IMR-90 (cell line): ENCODE measurements around the gene PHACTR3. TPM values are rescaled to one million over a fixed set of nuclear protein-coding genes. Genes with fewer than 3 reads are reported as not detected.

Experiments
- ATAC-seq: fragments of 200-7000 bp; cut with Tn5 transposase; 2 replicates; pipeline ENCODE4 v1.9.1; 2020; ENCODE audit warnings: low read depth, mild to moderate bottlenecking, moderate library complexity
- BruUV-seq: library from RNA; stranded (reverse); fragments of 400-500 nt; replicated peaks from 2 replicates; lab custom pipeline; 2021; lab: Mats Ljungman, UMichigan
- CTCF ChIA-PET: fragments of 300-600 bp; formaldehyde crosslinking; extraction: SDS; loops from one replicate; lab custom pipeline; 2021; ENCODE audit warnings: antibody characterized with exemption; lab: Yijun Ruan, JAX
- POLR2A ChIA-PET: fragments of 300-600 bp; sonication (Branson Sonifier 250); formaldehyde crosslinking; loops from one replicate; lab custom pipeline; 2022; ENCODE audit warnings: antibody characterized with exemption; ENCODE audit not compliant: unreplicated experiment; lab: Charles Lee
- DNase-seq: peaks from one replicate; pipeline ENCODE4 v3.0.0; 2013
- H2AFZ ChIP-seq: replicated peaks from 2 replicates; pipeline ENCODE3; 2013; ENCODE audit warnings: low read length, mild to moderate bottlenecking; ENCODE audit not compliant: poor library complexity
- H2AK5ac ChIP-seq: 2 replicates; pipeline ENCODE4 v1.6.1; 2013; ENCODE audit warnings: low read depth, low read length, inconsistent platforms
- H2AK9ac ChIP-seq: replicated peaks from 2 replicates; pipeline ENCODE3; 2013; ENCODE audit warnings: mild to moderate bottlenecking, low read depth, low read length, moderate library complexity; ENCODE audit not compliant: poor library complexity
- H2BK120ac ChIP-seq: 2 replicates; pipeline ENCODE4 v1.6.1; 2013; ENCODE audit warnings: low read depth, low read length, inconsistent platforms
- H2BK15ac ChIP-seq: 3 replicates; pipeline ENCODE4 v1.6.1; 2013; ENCODE audit warnings: low read depth, low read length, inconsistent platforms
- H2BK20ac ChIP-seq: 2 replicates; pipeline ENCODE4 v1.6.1; 2013; ENCODE audit warnings: low read depth, mild to moderate bottlenecking, inconsistent platforms, low read length, moderate library complexity
- H2BK5ac ChIP-seq: 2 replicates; pipeline ENCODE4 v1.6.1; 2013; ENCODE audit warnings: mild to moderate bottlenecking, low read depth, low read length, inconsistent platforms; ENCODE audit not compliant: poor library complexity, severe bottlenecking
- H3K14ac ChIP-seq: replicated peaks from 2 replicates; pipeline ENCODE4 v1.6.1; 2013; ENCODE audit warnings: low read depth, low read length, inconsistent platforms
- H3K18ac ChIP-seq: 2 replicates; pipeline ENCODE4 v1.6.1; 2013; ENCODE audit warnings: low read depth, low read length, control low read depth
- H3K23ac ChIP-seq: 2 replicates; pipeline ENCODE4 v1.6.1; 2013; ENCODE audit warnings: low read depth, low read length, inconsistent platforms
- H3K27ac ChIP-seq: 2 replicates; pipeline ENCODE4 v1.5.1; 2013; ENCODE audit warnings: mild to moderate bottlenecking, control low read depth, low read length; ENCODE audit not compliant: insufficient read depth
- H3K27me3 ChIP-seq: 2 replicates; pipeline ENCODE4 v1.6.1; 2013; ENCODE audit warnings: low read length; ENCODE audit not compliant: control insufficient read depth, insufficient read depth
- H3K36me3 ChIP-seq: 2 replicates; pipeline ENCODE4 v1.6.1; 2013; ENCODE audit warnings: low read length, mixed read lengths; ENCODE audit not compliant: control insufficient read depth, insufficient read depth
- H3K4ac ChIP-seq: 2 replicates; pipeline ENCODE4 v1.6.1; 2013; ENCODE audit warnings: low read depth, low read length, inconsistent platforms
- H3K4me1 ChIP-seq: 2 replicates; pipeline ENCODE4 v1.6.1; 2013; ENCODE audit warnings: low read length, mixed read lengths; ENCODE audit not compliant: control insufficient read depth, insufficient read depth
- H3K4me2 ChIP-seq: 2 replicates; pipeline ENCODE4 v1.6.1; 2013; ENCODE audit warnings: low read depth, mild to moderate bottlenecking, control low read depth, low read length, moderate library complexity
- H3K4me3 ChIP-seq: 2 replicates; pipeline ENCODE4 v1.5.1; 2013; ENCODE audit warnings: low read depth, mild to moderate bottlenecking, control low read depth, low read length, moderate library complexity; ENCODE audit not compliant: insufficient read depth
- H3K56ac ChIP-seq: 2 replicates; pipeline ENCODE4 v1.6.1; 2013; ENCODE audit warnings: low read length, inconsistent platforms; ENCODE audit not compliant: insufficient read depth; ENCODE audit errors: extremely low read depth
- H3K79me1 ChIP-seq, 2 experiments: 2 replicates each; pipeline ENCODE4 v1.6.1; 2013; ENCODE audit warnings: low read length in 2 of 2, inconsistent platforms in 1 of 2, low read depth in 1 of 2
- H3K9ac ChIP-seq: 2 replicates; pipeline ENCODE4 v1.6.1; 2013; ENCODE audit warnings: low read depth, low read length, control low read depth
- H3K9me1 ChIP-seq: 2 replicates; pipeline ENCODE4 v1.6.1; 2013; ENCODE audit warnings: low read length, inconsistent platforms; ENCODE audit not compliant: insufficient read depth
- H3K9me3 ChIP-seq: 2 replicates; pipeline ENCODE4 v1.6.1; 2013; ENCODE audit warnings: low read length; ENCODE audit not compliant: control insufficient read depth, insufficient read depth
- H4K20me1 ChIP-seq: 2 replicates; pipeline ENCODE4 v1.6.1; 2013; ENCODE audit warnings: low read length, inconsistent platforms; ENCODE audit not compliant: insufficient read depth
- H4K5ac ChIP-seq: 2 replicates; pipeline ENCODE4 v1.6.1; 2013; ENCODE audit warnings: mild to moderate bottlenecking, low read depth, low read length, control low read depth
- H4K8ac ChIP-seq, 2 experiments: 2 replicates each; pipeline ENCODE4 v1.6.1; 2013; ENCODE audit warnings: low read depth in 2 of 2, low read length in 2 of 2, control low read depth in 1 of 2, inconsistent platforms in 1 of 2
- H4K91ac ChIP-seq: 2 replicates; pipeline ENCODE4 v1.6.1; 2013; ENCODE audit warnings: low read depth, low read length, inconsistent platforms; ENCODE audit not compliant: insufficient read depth
- CHD1 ChIP-seq: IDR thresholded peaks from 2 replicates; pipeline ENCODE4 v1.6.1; 2012; ENCODE audit warnings: low read depth, low read length, improper control_type of control experiment
- MXI1 ChIP-seq: IDR thresholded peaks from 2 replicates; pipeline ENCODE4 v1.6.1; 2012; ENCODE audit warnings: low read depth, mild to moderate bottlenecking, low read length, moderate library complexity, borderline replicate concordance
- NFE2L2 ChIP-seq: fragments of 150-350 bp; IDR thresholded peaks from 2 replicates; pipeline ENCODE4 v1.6.1; 2016; ENCODE audit warnings: low read depth, mild to moderate bottlenecking, low read length
- RCOR1 ChIP-seq: IDR thresholded peaks from 2 replicates; pipeline ENCODE4 v1.6.1; 2012; ENCODE audit warnings: mild to moderate bottlenecking, low read length, improper control_type of control experiment; ENCODE audit not compliant: insufficient replicate concordance
- RFX5 ChIP-seq: IDR thresholded peaks from 2 replicates; pipeline ENCODE4 v1.8.0; 2012; ENCODE audit warnings: low read depth, mild to moderate bottlenecking, low read length, moderate library complexity
- SMC3 ChIP-seq: fragments of 150-350 bp; IDR thresholded peaks from 2 replicates; pipeline ENCODE4 v1.6.1; 2016; ENCODE audit warnings: low read depth, mild to moderate bottlenecking, antibody characterized with exemption, low read length, moderate library complexity
- WGBS, 2 experiments: methylation state at CpG; one replicate each; pipeline versions ENCODE4 v1.1.5 to v1.1.7; 2013; ENCODE audit warnings: missing lambda C conversion rate in 2 of 2; ENCODE audit not compliant: insufficient read length in 1 of 2; ENCODE audit errors: extremely low coverage in 2 of 2; 5-methylcytosine and 5-hydroxymethylcytosine counted together
- dilution Hi-C: fragments of 300-500 bp; cut with HindIII; formaldehyde crosslinking; loops from one replicate; pipeline ENCODE4 v1.14.3; 2018; ENCODE audit warnings: low sequenced_read_pairs; ENCODE audit not compliant: unreplicated experiment
- in situ Hi-C: fragments of 300-500 bp; cut with MboI; formaldehyde crosslinking; loops from 3 replicates; pipeline ENCODE4 v1.14.3; 2019; ENCODE audit warnings: low sequenced_read_pairs, inconsistent platforms, mixed read lengths
- intact Hi-C: fragments of 100-400 bp; cut with micrococcal nuclease; formaldehyde crosslinking; loops from 2 replicates; pipeline ENCODE4 v1.10.0; 2022
- polyA plus RNA-seq, 3 experiments: library from polyadenylated mRNA; depleted of rRNA; stranded (reverse); fragments of >200 nt; gene quantifications; 2 replicates each; pipeline ENCODE4 v1.2.3, GENCODE V29; 2012; ENCODE audit warnings: low replicate concordance in 1 of 3
- total RNA-seq: library from RNA; depleted of rRNA; stranded (reverse); fragments of >200 nt; gene quantifications from 2 replicates; pipeline ENCODE4 v1.2.3, GENCODE V29; 2012
- TF ChIP-seq, protein P1 (sequence below): fragments of 150-350 bp; IDR thresholded peaks from 2 replicates; pipeline ENCODE4 v1.6.1; 2017; ENCODE audit warnings: mild to moderate bottlenecking, antibody characterized with exemption, low read length, low read depth

Gene PHACTR3
- total and polyA plus RNA-seq, 2 of the 4 experiments (the other 2 are of a cell fraction) = not detected

DNA sequence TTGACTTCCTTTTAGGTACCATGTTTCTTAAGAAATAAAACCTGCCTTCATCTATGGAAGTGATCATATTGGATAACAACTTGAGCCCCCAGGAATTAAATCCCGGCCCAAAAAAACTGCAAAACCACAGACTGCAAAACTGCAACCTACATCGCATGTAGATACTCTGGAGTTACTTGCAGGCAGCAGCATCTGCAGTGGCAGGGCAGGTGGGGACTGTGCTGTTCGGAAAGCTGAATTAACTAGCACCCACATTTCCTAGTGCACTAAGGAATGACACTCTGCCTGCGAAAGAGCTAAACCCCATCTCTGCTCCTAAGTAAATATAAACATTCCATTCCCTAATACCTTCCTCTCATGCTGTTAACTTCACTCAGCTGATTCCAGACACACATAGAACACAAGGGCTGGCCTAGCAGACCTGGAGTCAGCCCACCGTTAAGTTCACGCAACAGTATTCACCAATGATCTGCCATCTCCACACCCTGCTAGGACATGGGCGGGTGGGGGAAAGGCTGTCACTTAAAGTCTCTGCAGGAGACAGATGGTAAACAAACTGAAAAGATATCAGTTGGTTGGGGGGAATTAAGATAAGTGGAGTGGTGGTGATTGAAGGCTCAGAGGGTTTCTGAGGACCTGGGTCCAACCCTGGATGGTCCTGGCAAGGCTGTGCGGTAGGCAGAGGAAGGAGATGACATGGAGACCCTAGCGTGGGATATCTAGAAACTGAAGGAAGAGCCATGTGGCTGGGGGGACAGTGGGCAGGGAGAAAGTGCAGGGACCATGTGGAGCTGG is 200.7 kb downstream of the PHACTR3 start:
- DNase-seq (no peak), ATAC-seq (no peak)
- H3K9me1 ChIP-seq = no peaks in the 10 kb centered on the region
- peaks cover 9% of the 10 kb centered on the region; the same call in 1 of the 2 replicates for H3K9me3 ChIP-seq
- dilution Hi-C loops (no loop called here), in situ Hi-C loops (no loop called here), intact Hi-C loops (no loop called here)
- BruUV-seq = no TSS peak
- no peak overlapping the region for H3K23ac ChIP-seq
- H4K91ac ChIP-seq = no peak overlapping the region
- H4K20me1 ChIP-seq = no peaks in the 10 kb centered on the region
- TF ChIP-seq SMC3 = no peak
- no peak for TF ChIP-seq RFX5
- TF ChIP-seq, protein P1, sequence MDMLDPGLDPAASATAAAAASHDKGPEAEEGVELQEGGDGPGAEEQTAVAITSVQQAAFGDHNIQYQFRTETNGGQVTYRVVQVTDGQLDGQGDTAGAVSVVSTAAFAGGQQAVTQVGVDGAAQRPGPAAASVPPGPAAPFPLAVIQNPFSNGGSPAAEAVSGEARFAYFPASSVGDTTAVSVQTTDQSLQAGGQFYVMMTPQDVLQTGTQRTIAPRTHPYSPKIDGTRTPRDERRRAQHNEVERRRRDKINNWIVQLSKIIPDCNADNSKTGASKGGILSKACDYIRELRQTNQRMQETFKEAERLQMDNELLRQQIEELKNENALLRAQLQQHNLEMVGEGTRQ = no peak
- no peak for TF ChIP-seq CHD1
- TF ChIP-seq NFE2L2 = no peak
- no peak for TF ChIP-seq RCOR1
- TF ChIP-seq MXI1 = no peak
- H3K27ac ChIP-seq = no peak overlapping the region
- no peaks in the 10 kb centered on the region for H3K27me3 ChIP-seq
- H2BK20ac ChIP-seq = no peak overlapping the region
- H3K4me3 ChIP-seq = no peak overlapping the region
- no peak overlapping the region for H2BK120ac ChIP-seq
- no peak overlapping the region for H3K14ac ChIP-seq
- WGBS, 2 experiments = 51% methylated on average over 3 of the region's 9 CpGs; no CpG with 5 or more reads in 1 of the 2 experiments
- H4K8ac ChIP-seq = no peak overlapping the region
- no peak overlapping the region for H3K4ac ChIP-seq
- ChIA-PET CTCF (no interaction called here), POLR2A (no interaction called here)
- H2AFZ ChIP-seq = no peak overlapping the region
- no peak overlapping the region for H4K5ac ChIP-seq
- H3K36me3 ChIP-seq = no peaks in the 10 kb centered on the region
- no peak overlapping the region for H3K18ac ChIP-seq
- H2BK15ac ChIP-seq = no peak overlapping the region
- H3K9ac ChIP-seq = no peak overlapping the region
- H3K4me2 ChIP-seq = no peak overlapping the region
- H3K4me1 ChIP-seq = no peaks in the 10 kb centered on the region
- H2AK9ac ChIP-seq = no peak overlapping the region
- H3K79me1 ChIP-seq = no peaks in the 10 kb centered on the region
- no peak overlapping the region for H2BK5ac ChIP-seq
- H2AK5ac ChIP-seq = no peak overlapping the region
- H3K56ac ChIP-seq = no peak overlapping the region
